ENCODE results near the gene IL15RA.
"Not testable (repeated sequence)": the region's sequence is repeated elsewhere in the genome, so short reads cannot be mapped to it uniquely, and the experiment has no call there.

IL15RA gene

DNA sequence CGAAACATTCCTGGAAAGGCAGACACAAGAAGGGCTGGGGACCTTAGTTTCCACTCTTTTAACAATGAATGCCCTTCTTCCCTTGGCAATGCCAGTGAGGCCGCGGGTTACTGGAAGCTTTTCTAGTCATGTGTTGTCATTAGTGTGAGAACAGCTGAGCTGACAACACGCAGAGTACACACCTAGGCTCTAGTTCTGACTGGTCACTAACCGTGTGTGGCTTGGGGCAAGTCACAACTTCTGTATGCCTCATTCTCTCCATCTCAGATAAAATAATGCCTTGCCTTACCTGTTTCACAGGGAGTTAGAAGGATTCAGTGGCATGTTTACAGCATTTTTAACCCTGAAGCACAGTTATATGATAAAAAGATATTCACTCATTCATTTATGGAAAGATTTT is 55.6 kb downstream of the IL15RA start:
- DNase-seq (ENCODE audit: low spot score) = no peak

DNA sequence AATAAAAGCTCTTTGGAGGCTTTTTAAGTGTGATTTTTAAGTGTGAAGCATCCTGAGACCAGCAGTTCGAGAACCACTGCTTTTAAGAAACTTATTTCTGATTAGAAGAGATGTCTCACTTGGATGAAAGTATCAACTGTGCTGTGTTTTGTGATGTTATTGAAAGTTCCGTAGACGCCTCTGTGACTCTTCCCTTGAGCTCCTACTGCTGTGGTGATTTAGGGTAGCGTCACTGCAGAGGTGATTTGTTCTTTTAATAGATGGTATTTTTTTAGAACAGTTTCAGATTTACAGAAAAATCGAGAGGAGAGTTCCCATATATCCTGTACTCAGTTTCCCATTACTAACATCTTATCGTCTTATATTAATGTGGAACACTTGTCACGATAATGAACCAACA is 57.8 kb downstream of the IL15RA start:
- no peak for DNase-seq (ENCODE audit: low spot score)

DNA sequence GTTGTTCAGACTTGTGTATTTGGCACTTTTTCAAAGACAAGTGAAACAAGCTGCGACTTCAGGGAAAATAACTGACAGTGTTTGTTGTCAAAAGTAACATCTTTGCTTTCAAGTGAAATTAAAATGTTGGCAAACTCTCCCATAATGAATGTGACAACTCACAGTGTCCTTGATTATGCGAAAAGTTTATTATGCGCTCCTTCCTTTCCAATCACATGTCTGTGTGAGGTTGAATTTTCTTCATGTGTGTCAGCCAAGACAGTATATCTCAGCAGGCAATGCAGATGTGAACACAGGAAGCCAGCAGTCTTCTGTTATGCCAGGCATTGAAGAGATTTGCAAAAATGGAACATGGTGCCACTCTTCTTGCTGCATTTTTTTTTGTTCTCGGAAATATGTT is 58.6 kb downstream of the IL15RA start:
- no peak for DNase-seq (ENCODE audit: low spot score)

GRCh38 chr10:5917305-5917704 is 60.0 kb downstream of the IL15RA start:
- DNase-seq (ENCODE audit: low spot score) = no peak

- no peak for DNase-seq (ENCODE audit: low spot score)
Observed at GRCh38 chr10:5915451-5915850, 61.9 kb downstream of the IL15RA start.

GRCh38 chr10:5913736-5914135 is 63.6 kb downstream of the IL15RA start:
- no peak for DNase-seq (ENCODE audit: low spot score)

DNA sequence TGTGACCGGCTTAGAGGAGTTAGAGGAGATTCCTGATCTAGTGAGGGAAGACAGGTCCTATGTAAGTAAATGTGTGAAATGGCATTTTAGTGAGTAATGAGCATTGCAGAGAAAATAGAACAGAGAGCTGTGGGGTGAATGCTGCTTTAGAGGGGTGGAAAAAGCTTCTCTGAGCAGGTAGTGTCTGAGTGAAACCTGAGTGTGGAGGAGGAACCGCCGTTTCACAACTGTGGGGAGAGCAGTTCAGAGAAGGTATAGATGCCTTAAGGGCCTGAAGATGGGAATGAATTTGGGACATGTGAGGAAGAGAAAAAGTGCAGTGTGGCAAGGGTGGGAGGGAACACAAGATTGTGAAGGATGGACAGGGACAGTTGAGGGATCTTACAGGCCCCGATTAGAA is 65.7 kb downstream of the IL15RA start:
- no peak for DNase-seq (ENCODE audit: low spot score)

DNA sequence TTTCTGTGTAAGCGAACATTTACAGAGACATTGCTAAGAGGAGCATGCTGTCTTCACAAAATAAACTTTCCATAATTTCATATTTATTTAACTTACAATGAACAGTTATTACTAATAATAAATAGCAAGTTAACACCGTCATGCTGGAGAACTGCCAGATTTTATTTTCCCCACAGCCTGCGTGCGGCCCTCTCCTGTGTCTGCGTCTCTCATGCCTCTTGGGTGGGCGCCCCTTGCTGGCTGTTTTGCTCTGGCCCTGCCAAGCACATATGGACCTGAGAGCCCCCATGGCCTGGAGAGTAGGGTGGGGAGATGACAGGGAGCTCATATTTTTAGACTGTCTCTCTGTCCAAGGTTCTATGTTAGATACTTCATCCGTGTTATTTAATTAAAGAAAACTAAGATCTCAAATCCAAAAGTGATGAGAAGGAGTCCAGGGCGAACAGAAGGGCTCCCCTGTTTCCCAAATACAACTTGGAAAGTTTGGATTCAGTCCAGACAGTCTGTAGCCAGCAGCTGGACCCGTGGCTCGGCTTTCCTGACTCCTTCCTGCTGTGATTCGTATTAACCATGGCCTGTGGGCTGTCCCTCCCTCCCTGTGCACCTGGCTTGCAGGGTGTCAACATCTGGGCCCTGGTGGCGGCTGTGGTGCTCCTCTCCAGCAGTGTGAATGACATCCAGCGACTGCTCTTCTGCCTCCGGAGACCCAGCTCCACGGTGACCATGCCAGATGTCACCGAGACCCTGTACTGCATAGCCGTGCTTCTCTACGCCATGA is 66.8 kb downstream of the IL15RA start:
- no peak for DNase-seq (ENCODE audit: low spot score)

GRCh38 chr10:5908676-5909075 is 68.7 kb downstream of the IL15RA start:
- DNase-seq (ENCODE audit: low spot score) = not testable (repeated sequence)

DNA sequence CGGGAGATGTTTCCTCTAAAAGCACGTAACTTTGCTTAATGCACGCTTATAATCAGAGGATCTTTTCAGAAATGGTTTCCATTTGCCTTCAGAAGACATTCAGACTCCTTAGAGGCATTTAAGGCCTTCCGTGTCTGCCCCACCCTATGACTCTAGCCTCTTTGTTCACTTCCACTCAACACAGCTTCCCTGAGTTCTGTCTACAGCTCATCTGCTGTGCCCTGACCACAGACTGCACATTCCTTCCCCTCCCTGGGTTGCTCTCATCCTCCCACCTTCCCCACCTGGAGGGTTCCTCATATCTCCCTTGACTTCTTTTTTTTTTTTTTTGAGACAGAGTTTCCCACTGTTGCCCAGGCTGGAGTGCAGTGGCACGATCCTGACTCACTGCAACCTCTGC is 70.7 kb downstream of the IL15RA start:
- no peak for DNase-seq (ENCODE audit: low spot score)

DNA sequence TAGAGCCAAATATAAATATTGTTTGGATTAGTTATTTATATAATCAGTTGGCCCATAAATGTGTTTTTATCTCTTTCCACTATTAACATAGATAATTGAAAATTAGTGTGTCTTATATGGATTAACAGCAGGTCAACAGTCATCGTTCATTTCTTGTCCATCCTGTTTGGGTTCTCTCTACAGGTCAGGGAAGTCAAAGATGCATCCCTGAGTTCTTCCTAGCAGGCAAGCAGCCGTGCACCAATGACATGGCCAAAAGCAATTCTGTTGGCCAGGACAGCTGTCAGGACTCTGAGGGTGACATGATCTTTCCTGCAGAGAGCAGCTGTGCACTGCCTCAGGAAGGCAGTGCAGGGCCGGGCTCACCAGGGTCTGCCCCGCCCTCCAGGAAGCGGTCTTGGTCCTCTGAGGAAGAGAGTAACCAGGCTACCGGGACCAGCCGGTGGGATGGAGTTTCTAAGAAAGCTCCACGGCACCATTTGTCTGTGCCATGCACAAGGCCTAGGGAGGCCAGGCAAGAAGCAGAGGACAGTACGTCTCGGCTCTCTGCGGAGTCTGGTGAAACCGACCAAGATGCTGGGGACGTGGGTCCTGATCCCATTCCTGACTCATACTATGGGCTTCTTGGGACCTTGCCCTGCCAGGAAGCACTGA is 71.4 kb downstream of the IL15RA start:
- no peak for DNase-seq (ENCODE audit: low spot score)

DNA sequence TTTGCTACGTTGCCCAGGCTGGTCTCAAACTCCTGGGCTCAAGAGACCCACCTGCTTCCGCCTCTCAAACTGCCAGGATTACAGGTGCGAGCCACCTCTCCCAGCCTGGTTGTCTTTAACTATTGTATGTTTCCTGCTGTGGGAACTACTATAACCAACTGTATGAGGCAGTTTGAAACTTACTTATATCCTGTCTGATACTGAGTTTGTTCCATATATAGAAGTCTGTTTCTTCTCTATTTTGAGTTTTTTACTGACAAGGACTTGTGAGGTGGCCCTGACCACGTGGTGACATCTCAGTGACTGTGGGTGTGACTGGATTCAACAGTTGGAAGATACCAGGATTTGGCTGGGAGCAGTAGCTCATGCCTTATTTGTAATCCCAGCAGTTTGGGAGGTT is 73.1 kb downstream of the IL15RA start:
- no peak for DNase-seq (ENCODE audit: low spot score)

- DNase-seq (ENCODE audit: low spot score) = no peak
Observed at GRCh38 chr10:5903563-5903962, 73.8 kb downstream of the IL15RA start.

DNA sequence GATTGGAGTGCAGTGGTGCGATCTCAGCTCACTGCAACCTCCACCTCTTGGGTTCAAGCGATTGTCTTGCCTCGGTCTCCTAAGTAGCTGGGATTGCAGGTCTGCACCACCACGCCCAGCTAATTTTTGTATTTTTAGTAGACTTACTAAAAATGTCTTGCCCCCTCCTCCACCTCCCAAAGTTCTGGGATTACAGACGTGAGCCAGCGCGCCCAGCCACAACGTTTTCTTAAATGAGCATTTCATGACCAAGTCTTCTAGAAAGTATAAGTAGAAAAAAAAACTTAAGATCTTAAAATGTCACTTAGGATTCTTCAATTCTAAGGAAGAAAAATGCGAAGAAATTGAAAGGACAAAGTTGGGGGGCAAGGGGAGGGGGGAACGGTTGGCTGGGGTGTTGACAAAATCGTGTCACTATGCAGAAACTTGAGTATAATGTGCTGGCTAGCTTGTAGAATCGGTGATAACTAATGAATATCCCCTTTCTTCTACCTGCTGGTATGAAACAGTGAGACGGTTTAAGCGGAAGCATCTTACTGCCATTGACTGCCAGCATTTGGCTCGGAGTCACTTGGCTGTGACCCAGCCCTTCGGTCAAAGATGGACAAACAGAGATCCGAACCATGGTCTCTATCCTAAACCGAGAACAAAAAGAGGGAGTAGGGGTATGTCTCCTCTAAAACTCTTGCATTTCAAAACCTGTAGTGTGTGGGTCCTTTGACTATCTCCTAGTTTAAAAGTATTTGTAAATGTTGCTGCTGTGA is 74.7 kb downstream of the IL15RA start:
- no peak for DNase-seq (ENCODE audit: low spot score)

Data from globus pallidus (tissue), 1 donor.